Measurements from ENCODE around the gene LMOD3. TPM values are rescaled to one million over a fixed set of nuclear protein-coding genes. Genes with fewer than 3 reads are reported as not detected.

Gene LMOD3
- total and polyA plus RNA-seq, 2 of the 8 experiments (the other 6 are each of a cell fraction or from before 2014, with no cell fraction given), result not detected

DNA sequence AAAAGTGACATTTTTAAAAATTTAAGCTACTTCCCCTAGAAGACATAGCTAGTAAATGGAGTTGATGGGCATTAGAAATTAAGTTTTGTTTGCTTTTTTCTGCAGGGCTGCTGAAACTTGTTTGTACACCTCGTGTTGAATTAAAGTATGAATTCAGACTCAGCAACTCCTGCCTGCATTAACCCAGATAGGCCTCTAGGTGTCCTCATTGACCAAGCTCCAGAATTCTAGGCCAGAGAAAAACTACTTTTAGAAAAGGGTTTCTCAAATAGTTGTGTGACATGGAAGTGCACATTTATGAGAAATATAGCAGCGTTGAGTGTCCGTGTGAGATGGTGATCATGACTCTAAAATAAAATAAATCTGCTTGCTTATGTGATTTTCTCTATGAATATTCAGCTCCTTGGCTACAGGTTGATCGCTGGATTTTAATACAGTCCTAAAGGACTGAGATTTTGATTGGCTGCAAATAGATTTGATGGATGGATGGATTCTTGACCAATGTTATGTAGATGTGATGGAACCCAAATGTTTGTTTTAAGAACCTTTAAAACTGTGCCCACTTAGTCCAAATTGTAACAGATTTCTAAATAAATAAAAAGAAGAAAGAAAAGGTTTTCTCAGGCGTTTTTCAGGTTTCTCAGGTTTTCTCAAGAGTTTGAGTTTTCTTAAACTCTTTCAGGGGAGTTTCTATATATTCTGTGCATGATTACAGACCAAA lies 39.4 kb upstream of the LMOD3 start:
- WGBS, 2 experiments (ENCODE audit: extremely low coverage in 1 of 2, insufficient coverage in 1 of 2, insufficient read length in 1 of 2, insufficient replicate concordance in 2 of 2, low coverage in 1 of 2, low lambda C conversion rate in 2 of 2, missing lambda C conversion rate in 1 of 2), result 48% methylated on average over 5 of the region's 5 CpGs; no CpG with 5 or more reads in 1 of the 2 experiments
- Histone ChIP-seq H3K9me3 (ENCODE audit: insufficient read depth in 2 of 2, low read depth in 1 of 2, low read length in 1 of 2) (no peaks in the 10 kb centered on the region), H3K4me3 (ENCODE audit: extremely low read depth in 1 of 4, insufficient read depth in 2 of 4, low read depth in 3 of 4, low read length in 4 of 4) (no peak overlapping the region), H3K14ac (ENCODE audit: insufficient read length) (no peak overlapping the region), H3K23ac (ENCODE audit: insufficient read length) (no peak overlapping the region), H2AFZ (ENCODE audit: low read length) (no peak overlapping the region), H4K91ac (replicated peaks; ENCODE audit: insufficient read length, low read length) (no peak overlapping the region), H4K8ac (ENCODE audit: extremely low read depth, insufficient read depth, low read length) (no peak overlapping the region), H3K27ac (ENCODE audit: low read depth, low read length) (no peak overlapping the region), H3K36me3 (ENCODE audit: control insufficient read depth in 2 of 4, insufficient read depth in 4 of 4, low read length in 3 of 4) (no peaks in the 10 kb centered on the region), H2BK5ac (ENCODE audit: low read depth, low read length) (no peak overlapping the region), H2BK120ac (replicated peaks; ENCODE audit: low read depth, low read length) (no peak overlapping the region), H3K79me2 (ENCODE audit: control insufficient read depth in 1 of 2, insufficient read depth in 2 of 2, low read length in 2 of 2) (no peaks in the 10 kb centered on the region), H3K23me2 (ENCODE audit: low read depth, low read length) (no peaks in the 10 kb centered on the region), H3K4me1 (replicated peaks in 1 of 4; ENCODE audit: control insufficient read depth in 3 of 4, insufficient read depth in 4 of 4, low read length in 3 of 4) (no peaks in the 10 kb centered on the region; a peak in 1 of 7 replicates), H3K4ac (replicated peaks; ENCODE audit: insufficient read length, low read depth, low read length) (no peak overlapping the region), H3K27me3 (replicated peaks in 1 of 4; ENCODE audit: control insufficient read depth in 3 of 4, extremely low read depth in 1 of 4, insufficient read depth in 3 of 4, low read length in 3 of 4) (no peaks in the 10 kb centered on the region), H3K18ac (ENCODE audit: extremely low read depth, low read length) (no peak overlapping the region), H3K79me1 (ENCODE audit: low read depth, low read length) (no peaks in the 10 kb centered on the region), H2AK5ac (ENCODE audit: low read depth, low read length) (no peak overlapping the region), H3K56ac (replicated peaks; ENCODE audit: insufficient read length, low read depth, low read length) (no peak overlapping the region), H2BK12ac (ENCODE audit: low read depth, low read length) (no peak overlapping the region), H3K9ac (replicated peaks in 1 of 4; ENCODE audit: extremely low read depth in 1 of 4, low read depth in 3 of 4, low read length in 3 of 4) (no peak overlapping the region), H3K4me2 (ENCODE audit: insufficient read depth in 1 of 2, low read depth in 2 of 2, low read length in 2 of 2) (no peak overlapping the region), H4K20me1 (replicated peaks in 1 of 2; ENCODE audit: control insufficient read depth in 1 of 2, insufficient read depth in 2 of 2, low read length in 2 of 2) (no peaks in the 10 kb centered on the region), H2BK15ac (ENCODE audit: low read length) (no peak overlapping the region), H4K5ac (ENCODE audit: insufficient read length, low read depth, low read length) (no peak overlapping the region), H2BK20ac (ENCODE audit: low read length) (no peak overlapping the region)
- FAIRE-seq (peak; percentile 95), DNase-seq (ENCODE audit: low read depth in 1 of 2, low spot score in 2 of 2) (no peak)
- ChIA-PET CTCF (ENCODE audit: partially characterized antibody) (interaction anchor here (0.6 to 13.8 kb wide), 78 partner anchors 10 to 1693 kb away, joined by 3 to 471 read pairs (median 5); no protein-coding TSS in a partner anchor), POLR2A (ENCODE audit: partially characterized antibody) (interaction anchor here (0.7 kb wide), 1 partner anchor 72 kb away, joined by 4 read pairs; no protein-coding TSS in a partner anchor)
- no peak for TF ChIP-seq KDM1A (IDR thresholded peaks at IDR 0.05; ENCODE audit: borderline replicate concordance, low read length)
- peak; percentile 96 to 98 for TF ChIP-seq RAD21 (IDR thresholded peaks at IDR 0.05 in 1 of 2, conservative IDR thresholded peaks at IDR 0.05 in 1 of 2; ENCODE audit: low read depth in 2 of 2, low read length in 2 of 2)
- no peak for TF ChIP-seq RBBP5 (IDR thresholded peaks at IDR 0.05; ENCODE audit: borderline replicate concordance, low read depth, low read length)
- no peak for TF ChIP-seq POU5F1 (IDR thresholded peaks at IDR 0.05; ENCODE audit: low read depth, low read length)
- no peak for TF ChIP-seq NANOG (IDR thresholded peaks at IDR 0.05; ENCODE audit: insufficient read depth, low read depth, low read length, poor library complexity, severe bottlenecking)
- TF ChIP-seq GTF2F1 (IDR thresholded peaks at IDR 0.05; ENCODE audit: borderline replicate concordance, low read depth, low read length), result no peak
- no peak for TF ChIP-seq SUZ12 (IDR thresholded peaks at IDR 0.05; ENCODE audit: low read length)
- no peak for TF ChIP-seq TAF1 (IDR thresholded peaks at IDR 0.05; ENCODE audit: low read depth, low read length)
- TF ChIP-seq, protein P1, sequence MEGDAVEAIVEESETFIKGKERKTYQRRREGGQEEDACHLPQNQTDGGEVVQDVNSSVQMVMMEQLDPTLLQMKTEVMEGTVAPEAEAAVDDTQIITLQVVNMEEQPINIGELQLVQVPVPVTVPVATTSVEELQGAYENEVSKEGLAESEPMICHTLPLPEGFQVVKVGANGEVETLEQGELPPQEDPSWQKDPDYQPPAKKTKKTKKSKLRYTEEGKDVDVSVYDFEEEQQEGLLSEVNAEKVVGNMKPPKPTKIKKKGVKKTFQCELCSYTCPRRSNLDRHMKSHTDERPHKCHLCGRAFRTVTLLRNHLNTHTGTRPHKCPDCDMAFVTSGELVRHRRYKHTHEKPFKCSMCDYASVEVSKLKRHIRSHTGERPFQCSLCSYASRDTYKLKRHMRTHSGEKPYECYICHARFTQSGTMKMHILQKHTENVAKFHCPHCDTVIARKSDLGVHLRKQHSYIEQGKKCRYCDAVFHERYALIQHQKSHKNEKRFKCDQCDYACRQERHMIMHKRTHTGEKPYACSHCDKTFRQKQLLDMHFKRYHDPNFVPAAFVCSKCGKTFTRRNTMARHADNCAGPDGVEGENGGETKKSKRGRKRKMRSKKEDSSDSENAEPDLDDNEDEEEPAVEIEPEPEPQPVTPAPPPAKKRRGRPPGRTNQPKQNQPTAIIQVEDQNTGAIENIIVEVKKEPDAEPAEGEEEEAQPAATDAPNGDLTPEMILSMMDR (IDR thresholded peaks at IDR 0.05; ENCODE audit: control extremely low read depth in 1 of 3, insufficient read depth in 1 of 3, low read depth in 1 of 3, low read length in 3 of 3), result peak in 2 of 3 experiments; percentile 83 to 84; a peak in 3 of 4 replicates
- no peak for TF ChIP-seq POLR2A (IDR thresholded peaks at IDR 0.05; ENCODE audit: control extremely low read depth in 1 of 2, low read depth in 2 of 2, low read length in 2 of 2)

Data from H1 (cell line).